Measurements from ENCODE around the gene TRPC5OS. TPM values are rescaled to one million over a fixed set of nuclear protein-coding genes. Genes with fewer than 3 reads are reported as not detected.

The TRPC5OS gene
- total RNA-seq, 2 experiments from 2014 or later, result not detected

- intact Hi-C loops (cut with DNase I, micrococcal nuclease), result no loop called here
- ChIA-PET POLR2A (no interaction called here), CTCF (no interaction called here)
- H3K27ac Mint-ChIP-seq, result no peak overlapping the region
- no peaks in the 10 kb centered on the region for H3K27me3 Mint-ChIP-seq
- Histone ChIP-seq H3K9me3 (ENCODE audit: control insufficient read depth in 1 of 2, insufficient read depth in 1 of 2, low read length in 2 of 2) (no peaks in the 10 kb centered on the region), H3K27ac (ENCODE audit: low read depth in 1 of 2, low read length in 2 of 2) (no peak overlapping the region), H3K27me3 (ENCODE audit: control insufficient read depth in 1 of 2, insufficient read depth in 2 of 2, low read length in 2 of 2) (no peaks in the 10 kb centered on the region), H3K36me3 (ENCODE audit: insufficient read depth, low read length) (no peaks in the 10 kb centered on the region), H3K4me3 (ENCODE audit: low read length) (no peak overlapping the region), H3K4me1 (ENCODE audit: insufficient read depth, low read length) (no peaks in the 10 kb centered on the region)
- H3K4me1 Mint-ChIP-seq (ENCODE audit: low read depth), result no peaks in the 10 kb centered on the region
- no peak overlapping the region for H3K4me3 Mint-ChIP-seq
- ATAC-seq (ENCODE audit: poor library complexity) (no peak), DNase-seq (no peak)
- H3K9me3 Mint-ChIP-seq, result no peaks in the 10 kb centered on the region
- no peak for TF ChIP-seq CTCF (IDR thresholded peaks at IDR 0.05)
- no peaks in the 10 kb centered on the region for H3K36me3 Mint-ChIP-seq (ENCODE audit: low read depth)
Measured at GRCh38 chrX:111881715-111882114, 5.7 kb downstream of the TRPC5OS start.

- Histone ChIP-seq H3K27ac (ENCODE audit: low read depth in 1 of 2, low read length in 2 of 2) (no peak overlapping the region), H3K9me3 (ENCODE audit: control insufficient read depth in 1 of 2, insufficient read depth in 1 of 2, low read length in 2 of 2) (no peaks in the 10 kb centered on the region), H3K4me3 (ENCODE audit: low read length) (no peak overlapping the region), H3K36me3 (ENCODE audit: insufficient read depth, low read length) (no peaks in the 10 kb centered on the region), H3K27me3 (ENCODE audit: control insufficient read depth in 1 of 2, insufficient read depth in 2 of 2, low read length in 2 of 2) (no peaks in the 10 kb centered on the region), H3K4me1 (ENCODE audit: insufficient read depth, low read length) (no peaks in the 10 kb centered on the region)
- ATAC-seq (ENCODE audit: poor library complexity) (no peak), DNase-seq (no peak)
- intact Hi-C loops (cut with DNase I, micrococcal nuclease), result no loop called here
- TF ChIP-seq CTCF (IDR thresholded peaks at IDR 0.05), result no peak
- H3K36me3 Mint-ChIP-seq (ENCODE audit: low read depth), result no peaks in the 10 kb centered on the region
- CTCF ChIA-PET, result no interaction called here
- H3K27ac Mint-ChIP-seq, result no peak overlapping the region
- H3K4me1 Mint-ChIP-seq (ENCODE audit: low read depth), result no peaks in the 10 kb centered on the region
- H3K9me3 Mint-ChIP-seq, result no peaks in the 10 kb centered on the region
- H3K4me3 Mint-ChIP-seq, result no peak overlapping the region
- H3K27me3 Mint-ChIP-seq, result no peaks in the 10 kb centered on the region
- POLR2A ChIA-PET, result no interaction called here
Measured at GRCh38 chrX:111886678-111887077, 10.7 kb downstream of the TRPC5OS start.

GRCh38 chrX:111888600-111888999, 12.6 kb downstream of the TRPC5OS start:
- Histone ChIP-seq H3K27me3 (ENCODE audit: control insufficient read depth in 1 of 2, insufficient read depth in 2 of 2, low read length in 2 of 2) (no peaks in the 10 kb centered on the region), H3K36me3 (ENCODE audit: insufficient read depth, low read length) (no peaks in the 10 kb centered on the region), H3K4me1 (ENCODE audit: insufficient read depth, low read length) (no peaks in the 10 kb centered on the region), H3K27ac (ENCODE audit: low read depth in 1 of 2, low read length in 2 of 2) (no peak overlapping the region), H3K4me3 (ENCODE audit: low read length) (no peak overlapping the region), H3K9me3 (ENCODE audit: control insufficient read depth in 1 of 2, insufficient read depth in 1 of 2, low read length in 2 of 2) (no peaks in the 10 kb centered on the region)
- no peak for DNase-seq
- Mint-ChIP-seq H3K27me3 (no peaks in the 10 kb centered on the region), H3K36me3 (ENCODE audit: low read depth) (no peaks in the 10 kb centered on the region), H3K9me3 (no peaks in the 10 kb centered on the region), H3K4me3 (no peak overlapping the region), H3K4me1 (ENCODE audit: low read depth) (no peaks in the 10 kb centered on the region), H3K27ac (no peak overlapping the region)
- intact Hi-C loops (cut with DNase I, micrococcal nuclease), result no loop called here
- no peak for ATAC-seq (ENCODE audit: poor library complexity)
- POLR2A ChIA-PET, result no interaction called here
- CTCF ChIA-PET, result no interaction called here
- TF ChIP-seq CTCF (IDR thresholded peaks at IDR 0.05), result no peak
